OCI-LY1 (cell line): ENCODE measurements around the gene RHOJ.

Experiments used
- CTCF ChIP-seq: fragments of 200-600 bp; sonication (generic), shearing (Covaris generic); IDR thresholded peaks from 2 replicates; pipeline ENCODE4 v1.5.1; 2017; ENCODE audit warnings: mild to moderate bottlenecking, antibody characterized with exemption, low read length, moderate library complexity, mixed read lengths
- EZH2 ChIP-seq: fragments of 200-600 bp; sonication (generic), shearing (Covaris generic); IDR thresholded peaks from 2 replicates; pipeline ENCODE4 v1.8.0; 2017; ENCODE audit warnings: borderline replicate concordance, mixed run types, mild to moderate bottlenecking, antibody characterized with exemption, low read length, moderate library complexity, mixed read lengths

- TF ChIP-seq CTCF: no peak
- no peak for TF ChIP-seq EZH2
Observed at GRCh38 chr14:63186453-63186852, 17.8 kb upstream of the RHOJ start.
